SIG-M5 (cell line): ENCODE results near the gene ECPAS.
"Not testable (repeated sequence)": the region's sequence is repeated elsewhere in the genome, so short reads cannot be mapped to it uniquely, and the experiment has no call there.

Source experiments
- DNase-seq: peaks from one replicate; lab custom pipeline; 2025; lab: John Stamatoyannopoulos, UW

Gene ECPAS, protein sequence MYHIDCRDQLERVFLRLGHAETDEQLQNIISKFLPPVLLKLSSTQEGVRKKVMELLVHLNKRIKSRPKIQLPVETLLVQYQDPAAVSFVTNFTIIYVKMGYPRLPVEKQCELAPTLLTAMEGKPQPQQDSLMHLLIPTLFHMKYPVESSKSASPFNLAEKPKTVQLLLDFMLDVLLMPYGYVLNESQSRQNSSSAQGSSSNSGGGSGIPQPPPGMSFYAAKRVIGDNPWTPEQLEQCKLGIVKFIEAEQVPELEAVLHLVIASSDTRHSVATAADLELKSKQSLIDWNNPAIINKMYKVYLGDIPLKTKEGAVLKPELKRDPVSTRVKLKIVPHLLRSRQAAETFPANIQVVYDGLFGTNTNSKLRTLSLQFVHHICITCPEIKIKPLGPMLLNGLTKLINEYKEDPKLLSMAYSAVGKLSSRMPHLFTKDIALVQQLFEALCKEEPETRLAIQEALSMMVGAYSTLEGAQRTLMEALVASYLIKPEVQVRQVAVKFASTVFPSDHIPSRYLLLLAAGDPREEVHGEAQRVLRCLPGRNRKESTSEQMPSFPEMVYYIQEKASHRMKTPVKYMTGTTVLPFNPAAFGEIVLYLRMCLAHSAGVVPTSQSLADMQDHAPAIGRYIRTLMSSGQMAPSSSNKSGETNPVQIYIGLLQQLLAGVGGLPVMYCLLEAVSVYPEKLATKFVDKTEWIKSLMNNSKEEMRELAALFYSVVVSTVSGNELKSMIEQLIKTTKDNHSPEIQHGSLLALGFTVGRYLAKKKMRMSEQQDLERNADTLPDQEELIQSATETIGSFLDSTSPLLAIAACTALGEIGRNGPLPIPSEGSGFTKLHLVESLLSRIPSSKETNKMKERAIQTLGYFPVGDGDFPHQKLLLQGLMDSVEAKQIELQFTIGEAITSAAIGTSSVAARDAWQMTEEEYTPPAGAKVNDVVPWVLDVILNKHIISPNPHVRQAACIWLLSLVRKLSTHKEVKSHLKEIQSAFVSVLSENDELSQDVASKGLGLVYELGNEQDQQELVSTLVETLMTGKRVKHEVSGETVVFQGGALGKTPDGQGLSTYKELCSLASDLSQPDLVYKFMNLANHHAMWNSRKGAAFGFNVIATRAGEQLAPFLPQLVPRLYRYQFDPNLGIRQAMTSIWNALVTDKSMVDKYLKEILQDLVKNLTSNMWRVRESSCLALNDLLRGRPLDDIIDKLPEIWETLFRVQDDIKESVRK (N-terminal part only)

DNA sequence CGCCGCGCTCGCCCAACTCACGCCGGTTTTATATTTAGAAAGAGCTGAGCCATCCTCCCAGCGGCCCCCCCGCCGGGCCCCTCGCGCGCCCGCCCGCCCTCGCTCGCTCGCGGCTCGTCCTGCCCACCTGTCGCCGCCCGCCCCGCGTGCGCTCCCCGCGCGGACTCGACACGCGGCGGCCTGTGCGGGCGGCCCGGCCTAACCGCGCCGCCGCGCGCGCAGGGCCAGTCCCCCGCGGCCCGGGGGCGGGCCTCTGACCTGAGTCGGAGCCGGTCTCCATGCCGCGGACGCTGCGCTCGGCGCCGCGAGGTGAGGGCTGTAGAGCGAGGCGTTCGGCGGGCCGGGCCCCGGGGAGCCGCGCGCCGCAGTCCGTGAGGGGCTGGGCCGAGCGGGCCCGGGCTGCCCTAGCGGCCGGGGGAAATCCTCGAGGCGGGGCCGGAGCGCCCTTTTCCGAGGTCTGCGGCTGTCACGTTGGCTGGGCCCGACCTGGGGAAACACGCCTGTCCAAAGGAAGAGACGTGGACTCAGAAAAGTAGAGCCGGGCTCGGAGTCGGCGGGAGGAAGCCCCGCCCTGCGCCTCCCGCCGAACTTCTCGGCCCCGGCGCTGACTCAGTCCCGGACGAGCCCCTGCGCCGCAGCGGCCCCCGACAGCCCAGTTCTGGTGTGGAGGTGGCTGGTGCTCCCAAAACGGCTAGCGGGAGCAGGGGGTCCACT, at the start of gene ECPAS:
Gene ECPAS (minus strand): TSS at position 526 of the 714 bp plus-strand sequence. CDS start 11,465 bp downstream, outside the sequence.
- DNase-seq = no peak

DNA sequence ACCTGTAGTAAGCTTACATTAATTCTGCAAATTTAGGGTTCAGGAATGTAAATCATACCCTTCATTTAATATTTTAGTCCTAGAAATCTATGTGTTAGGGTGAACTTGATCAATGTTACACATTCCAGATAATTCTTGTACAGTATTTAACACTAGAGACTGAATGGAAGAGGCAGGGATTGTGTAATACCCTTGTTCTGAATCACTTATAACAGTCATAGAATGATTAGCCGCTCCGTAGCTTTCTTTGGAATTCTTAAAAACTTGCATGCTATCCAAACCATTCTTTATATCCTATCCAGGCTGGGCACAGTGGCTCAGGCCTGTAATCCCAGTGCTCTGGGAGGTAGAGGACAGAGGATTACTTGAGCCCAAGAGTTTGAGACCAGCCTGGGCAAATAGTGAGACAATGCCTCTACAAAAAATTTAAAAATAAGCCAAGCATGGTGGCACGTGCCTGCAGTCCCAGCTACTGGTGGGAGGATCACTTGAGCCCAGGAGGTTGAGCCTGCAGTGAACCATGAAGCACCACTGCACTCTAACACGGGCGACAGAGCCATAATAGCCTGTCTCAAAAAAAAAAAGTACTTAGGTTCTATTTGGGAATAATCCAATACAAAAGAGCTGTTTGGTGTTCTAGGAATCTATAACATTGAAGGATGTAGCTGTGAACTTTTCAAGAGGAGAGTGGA, 49.1 kb upstream of the ECPAS start:
- no peak for DNase-seq

DNA sequence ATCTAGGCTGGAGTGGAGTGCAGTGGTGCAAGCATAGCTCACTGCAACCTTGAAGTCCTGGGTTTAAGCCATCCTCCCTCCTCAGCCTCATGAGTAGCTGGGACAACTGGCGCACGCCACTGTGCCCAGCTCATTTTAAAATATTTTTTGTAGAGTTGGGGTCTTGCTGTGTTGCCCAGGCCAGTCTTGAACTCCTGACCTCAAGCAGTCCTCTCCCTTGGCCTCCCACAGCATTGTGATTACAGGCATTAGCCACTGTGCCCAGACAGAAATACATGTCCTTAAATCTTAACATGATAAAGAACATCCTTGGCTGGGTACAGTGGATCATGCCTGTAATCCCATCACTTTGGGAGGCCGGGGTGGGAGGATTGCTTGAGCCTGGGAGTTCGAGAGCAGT, 47.5 kb upstream of the ECPAS start:
- DNase-seq = no peak

DNA sequence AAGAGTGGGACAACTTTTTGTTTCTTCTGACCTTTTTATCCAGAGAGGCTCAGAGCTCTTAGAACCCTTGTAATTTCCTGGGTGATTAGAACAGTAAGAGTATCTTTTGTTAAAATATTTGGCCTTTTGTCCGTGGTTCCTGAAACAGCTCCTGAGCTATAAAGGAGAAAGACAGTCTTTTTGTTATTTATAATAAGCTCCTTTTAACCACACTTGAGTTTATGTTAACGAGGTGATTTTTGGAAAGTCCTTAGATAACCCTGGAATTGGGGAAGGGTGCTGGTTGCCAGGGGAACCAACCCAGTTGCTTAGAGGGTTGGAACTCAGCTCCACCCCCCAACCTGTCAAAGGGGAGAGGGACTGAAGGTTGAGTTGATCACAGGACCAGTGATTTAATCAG, 45.6 kb upstream of the ECPAS start:
- no peak for DNase-seq

DNA sequence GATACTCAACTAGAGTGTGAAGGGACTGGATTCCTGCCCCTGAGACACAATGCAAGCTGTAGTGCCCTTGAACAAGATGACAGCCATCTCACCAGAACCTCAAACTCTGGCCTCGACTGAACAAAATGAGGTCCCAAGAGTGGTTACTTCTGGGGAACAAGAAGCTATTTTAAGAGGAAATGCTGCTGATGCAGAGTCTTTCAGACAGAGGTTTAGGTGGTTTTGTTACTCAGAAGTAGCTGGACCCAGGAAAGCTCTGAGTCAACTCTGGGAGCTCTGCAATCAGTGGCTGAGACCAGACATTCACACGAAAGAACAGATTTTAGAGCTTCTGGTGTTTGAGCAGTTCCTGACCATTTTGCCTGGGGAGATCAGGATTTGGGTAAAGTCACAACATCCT, 43.2 kb upstream of the ECPAS start:
- DNase-seq = no peak

DNA sequence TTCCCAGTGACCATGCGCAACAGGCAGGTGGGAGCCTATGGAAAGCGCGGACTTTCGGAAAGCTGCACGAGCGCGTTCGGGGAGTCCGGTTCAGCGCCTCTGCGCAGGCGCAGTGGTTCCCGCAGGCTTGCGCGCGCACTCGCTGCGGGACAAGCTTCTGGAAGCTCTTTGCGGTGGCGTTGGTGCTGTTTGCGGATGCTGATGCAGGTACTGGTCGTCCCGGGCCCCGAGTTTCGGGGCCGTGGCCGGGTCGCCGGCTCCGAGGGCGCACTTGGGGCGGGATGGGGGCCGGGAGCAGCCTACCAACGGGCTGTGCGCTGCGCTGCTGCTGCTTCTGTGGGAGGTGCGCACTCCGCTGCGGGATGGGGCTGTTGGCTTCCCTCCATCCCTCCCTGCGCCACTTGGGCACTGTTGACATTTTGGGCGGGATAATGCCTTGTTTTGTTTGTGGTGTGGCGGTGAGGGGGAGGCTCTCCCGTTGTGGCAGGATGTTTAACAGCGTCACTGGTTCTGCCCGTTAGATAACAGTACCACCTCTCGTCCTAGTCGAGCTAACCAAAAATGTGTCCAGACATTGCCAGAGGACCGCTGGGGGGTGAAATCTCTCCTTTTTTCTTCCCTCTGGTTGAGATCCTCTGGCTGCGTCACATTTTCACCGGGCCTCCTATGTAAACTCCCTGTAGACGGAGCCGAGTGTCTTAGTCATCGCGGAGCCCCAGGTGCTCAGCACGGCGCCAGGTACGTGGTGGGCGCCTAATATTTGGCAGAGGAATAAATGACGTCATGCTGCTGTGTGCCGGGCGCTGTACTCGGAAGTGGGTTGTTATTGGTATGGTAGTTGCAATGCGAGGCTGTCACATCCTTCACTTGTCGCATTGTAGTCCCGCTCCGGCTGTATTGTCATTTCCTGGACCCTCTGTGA, 41.1 kb upstream of the ECPAS start, which contains the start of gene ZNF483:
Gene ZNF483 (plus strand): TSS at position 124 of the 922 bp plus-strand sequence. CDS start 2,217 bp downstream, outside the sequence.
- no peak for DNase-seq

DNA sequence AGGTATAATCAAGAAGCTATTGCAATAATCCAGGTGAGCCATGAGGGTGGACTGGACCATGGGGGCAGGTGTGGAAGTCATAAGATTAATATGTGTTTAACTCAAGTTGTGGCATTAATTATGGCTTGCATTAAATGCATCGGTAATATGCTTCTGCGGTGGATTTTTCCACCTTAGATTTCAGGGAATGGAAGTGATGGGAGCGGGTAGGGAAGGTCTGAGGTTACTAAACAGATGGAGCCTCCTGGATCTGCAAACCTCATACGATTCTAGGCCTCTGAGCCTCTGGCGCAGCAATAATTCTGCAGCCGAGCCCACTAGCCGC, 40.5 kb upstream of the ECPAS start:
- DNase-seq = no peak

DNA sequence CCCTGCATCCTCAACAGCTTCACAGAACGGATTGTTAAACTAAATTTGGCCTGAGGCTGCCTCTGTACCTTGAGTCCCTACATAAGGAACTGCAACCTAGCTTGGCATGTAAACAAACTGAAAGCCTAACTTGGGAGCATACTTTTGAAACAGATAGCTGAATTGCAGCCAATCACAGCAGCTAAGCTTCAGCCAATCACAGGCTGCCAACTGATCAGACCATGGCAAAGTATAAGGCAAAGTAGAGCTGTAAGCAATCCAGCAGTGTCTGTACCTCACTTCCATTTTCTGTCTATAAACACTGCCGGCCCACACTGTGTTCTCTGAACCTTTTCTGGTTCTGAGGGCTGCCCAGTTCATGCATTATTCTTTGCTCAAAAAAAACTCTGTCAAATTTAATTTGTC, 31.9 kb upstream of the ECPAS start:
- DNase-seq = no peak

DNA sequence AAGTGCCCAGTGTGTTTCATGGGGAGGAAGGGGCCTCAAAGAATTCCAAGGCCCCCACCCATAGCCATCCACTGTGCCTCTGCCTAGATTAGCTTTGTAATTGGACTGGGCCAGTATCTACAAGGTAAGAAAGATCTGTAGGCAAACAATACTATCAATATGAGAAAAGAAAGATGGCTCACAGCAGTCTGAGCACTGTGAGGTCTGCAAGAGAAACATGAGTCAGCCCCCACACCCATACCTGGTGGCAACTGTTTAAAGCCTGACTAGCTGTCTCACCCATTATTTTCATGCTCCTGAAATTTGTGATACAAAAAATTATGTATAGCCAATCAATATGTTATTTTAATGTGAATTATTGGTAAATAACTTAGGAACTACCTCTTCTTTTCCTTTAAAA, 30.8 kb upstream of the ECPAS start:
- no peak for DNase-seq

DNA sequence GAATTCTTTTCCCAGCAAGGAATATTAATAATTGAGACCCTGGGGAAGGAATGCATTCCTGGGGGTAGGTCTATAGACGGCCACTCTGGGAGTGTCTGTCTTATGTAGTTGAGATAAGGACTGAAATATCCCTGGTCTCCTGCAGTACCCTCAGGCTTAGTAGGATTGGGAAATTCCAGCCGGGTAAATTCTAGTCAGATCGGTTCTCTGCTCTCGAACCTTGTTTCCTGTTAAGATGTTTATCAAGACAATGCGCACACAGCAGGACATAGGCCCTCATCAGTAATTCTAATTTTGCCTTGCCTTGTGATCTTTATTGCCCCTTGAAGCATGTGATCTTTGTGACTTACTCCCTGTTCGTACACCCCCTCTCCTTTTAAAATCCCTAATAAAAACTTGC, 27.4 kb upstream of the ECPAS start:
- not testable (repeated sequence) for DNase-seq

DNA sequence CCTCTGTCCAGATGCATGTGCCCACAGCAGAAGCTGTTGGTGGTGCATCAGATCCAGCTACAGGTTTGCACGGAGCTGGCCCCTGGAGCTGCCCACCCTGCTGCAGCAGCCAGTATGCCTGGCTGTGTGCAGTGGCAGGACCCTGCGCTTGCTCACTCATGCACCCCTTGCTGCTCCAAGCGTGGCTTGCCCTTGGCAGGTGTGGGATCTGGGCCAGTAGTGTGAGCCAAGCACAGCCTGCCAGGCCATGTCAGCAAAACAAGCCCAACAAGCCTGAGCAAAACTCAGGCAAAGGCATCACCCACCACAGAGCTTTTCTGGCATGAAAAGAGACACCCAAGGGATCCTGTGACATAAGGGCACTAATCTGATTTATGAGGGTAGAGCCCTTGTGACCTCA, 18.3 kb upstream of the ECPAS start:
- DNase-seq = no peak

DNA sequence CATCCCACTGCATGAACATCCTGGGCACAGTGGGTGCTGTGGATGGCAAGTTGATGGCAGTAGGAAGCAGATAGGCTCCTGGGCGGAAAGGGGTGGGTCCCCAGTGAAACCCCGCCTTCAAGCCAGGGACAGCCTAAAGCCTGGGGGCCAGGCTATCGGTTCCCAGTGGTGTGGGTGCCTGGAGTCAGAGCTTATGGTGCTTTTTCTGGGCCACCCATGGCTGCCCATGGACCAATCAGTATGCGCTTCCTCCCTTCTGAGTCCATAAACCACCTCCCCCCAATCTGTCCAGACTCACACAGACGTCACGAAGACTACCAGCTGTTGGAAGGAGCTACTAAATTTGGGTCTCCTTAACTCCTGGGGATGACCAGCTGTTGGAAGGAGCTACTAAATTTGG, 17.5 kb upstream of the ECPAS start:
- no peak for DNase-seq

DNA sequence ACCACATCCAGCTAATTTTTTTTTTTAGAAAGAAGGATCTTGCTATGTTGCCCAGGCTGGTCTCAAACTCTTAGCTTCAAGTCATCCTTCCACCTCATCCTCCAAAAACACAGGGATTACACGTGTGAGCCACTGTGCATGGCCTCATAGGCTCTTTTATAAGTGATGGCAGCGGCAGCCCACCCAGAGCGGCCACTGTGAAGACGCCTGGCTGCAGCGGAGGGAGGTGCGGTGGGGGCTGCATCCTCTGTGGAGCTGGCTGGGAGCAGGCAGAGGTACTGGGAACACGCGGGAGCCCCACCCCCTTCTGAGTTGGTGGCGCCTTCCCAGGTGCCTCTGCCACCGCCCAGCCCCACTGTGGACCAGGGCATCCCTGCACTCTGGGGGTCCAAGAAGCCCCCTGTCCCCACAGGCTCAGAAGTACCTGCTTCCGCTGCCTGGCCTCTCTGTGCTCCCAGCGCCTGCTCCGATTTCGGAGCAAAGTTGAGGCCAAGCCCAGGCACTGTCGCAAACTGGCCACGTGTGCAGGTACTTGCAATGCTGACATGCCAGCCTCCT, 16.9 kb upstream of the ECPAS start:
- DNase-seq = no peak

DNA sequence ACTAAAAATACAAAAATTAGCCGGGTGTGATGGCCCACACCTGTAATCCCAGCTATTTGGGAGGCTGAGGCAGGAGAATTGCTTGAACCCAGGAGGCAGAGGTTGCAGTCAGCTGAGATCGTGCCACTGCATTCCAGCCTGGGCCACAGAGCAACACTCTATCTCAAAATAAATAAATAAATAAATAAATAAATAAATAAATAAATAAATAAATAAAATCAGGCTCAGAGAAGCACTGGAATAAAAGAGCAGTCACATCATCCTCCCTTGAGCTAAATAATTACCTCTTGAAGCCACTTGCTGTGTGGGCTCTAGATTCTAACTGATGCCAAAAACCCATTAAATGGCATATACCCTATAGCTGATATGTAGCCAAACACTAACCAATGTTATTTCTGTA, 13.0 kb upstream of the ECPAS start:
- not testable (repeated sequence) for DNase-seq

DNA sequence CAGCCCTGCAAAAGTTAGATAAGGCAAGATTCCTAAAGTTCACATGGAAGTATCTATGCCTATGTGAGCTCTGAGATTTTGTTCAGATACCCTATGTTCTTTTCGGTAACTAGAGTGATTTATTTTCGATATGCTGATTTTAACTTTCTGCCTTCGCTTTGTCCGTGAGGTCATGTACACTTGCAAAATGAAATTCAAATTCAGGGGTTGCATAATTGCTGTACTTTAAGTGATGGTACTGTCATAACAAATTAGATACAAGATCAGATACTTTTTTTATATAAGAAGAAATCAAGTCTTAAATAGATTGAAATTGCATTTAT, 350 bp upstream of the ECPAS start:
- DNase-seq = no peak

DNA sequence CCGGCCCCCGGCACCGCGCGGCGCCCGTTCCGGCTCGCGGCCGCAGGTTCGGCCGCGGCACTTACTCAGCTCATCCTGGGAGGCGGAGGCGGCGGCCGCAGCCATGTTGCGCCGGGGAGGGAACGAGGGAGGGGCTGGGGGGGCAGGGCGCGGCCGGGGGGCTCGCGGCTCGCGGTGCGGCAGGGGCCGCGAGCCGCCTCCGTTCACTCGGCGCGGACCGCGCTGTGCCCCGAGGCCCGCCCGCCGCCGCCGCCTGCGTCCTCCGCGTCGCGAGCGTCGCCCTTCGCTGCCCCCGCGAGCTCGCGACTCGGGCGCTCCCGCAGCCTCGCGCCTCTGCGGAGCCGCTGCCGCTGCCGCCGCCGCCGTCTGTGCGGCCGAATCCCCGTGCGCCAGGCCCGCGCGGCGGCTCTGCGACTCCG, 735 bp downstream of the ECPAS start:
- no peak for DNase-seq

DNA sequence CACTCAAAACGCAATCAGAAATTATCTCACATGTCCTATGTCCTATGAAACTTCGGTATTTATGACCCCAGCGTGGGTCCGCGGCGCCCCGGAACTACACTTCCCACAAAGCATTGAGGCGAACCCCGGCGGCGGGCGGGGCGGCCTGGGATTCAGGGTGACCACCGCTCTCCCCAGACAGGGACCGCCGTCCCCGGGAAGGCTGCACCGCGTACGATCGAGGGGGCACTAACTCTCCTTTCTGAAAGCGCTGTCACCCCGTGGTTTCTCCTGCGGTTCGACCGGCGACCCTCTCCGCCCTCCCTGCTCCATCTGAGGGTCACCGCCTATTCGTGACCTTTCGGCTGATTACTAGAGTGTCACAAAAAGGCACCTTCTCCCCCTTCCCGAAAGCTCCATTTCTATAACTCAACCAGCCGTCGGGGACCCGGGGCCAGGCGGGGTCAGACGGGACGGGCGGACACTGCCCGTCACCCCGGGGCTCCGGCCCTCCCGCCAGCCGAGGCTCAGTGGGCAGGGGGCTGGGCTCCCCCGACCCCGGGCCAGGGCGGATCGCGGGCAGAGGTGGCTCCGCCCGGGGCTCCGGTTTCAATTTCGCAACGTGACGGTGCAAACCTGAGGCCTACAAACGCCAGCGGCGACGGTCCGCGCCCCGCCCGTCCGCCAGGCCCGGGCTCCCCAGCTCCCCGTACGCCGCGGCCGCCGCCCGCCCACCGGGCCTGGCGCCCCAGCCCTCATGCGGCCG, 1.3 kb downstream of the ECPAS start:
- DNase-seq = no peak

DNA sequence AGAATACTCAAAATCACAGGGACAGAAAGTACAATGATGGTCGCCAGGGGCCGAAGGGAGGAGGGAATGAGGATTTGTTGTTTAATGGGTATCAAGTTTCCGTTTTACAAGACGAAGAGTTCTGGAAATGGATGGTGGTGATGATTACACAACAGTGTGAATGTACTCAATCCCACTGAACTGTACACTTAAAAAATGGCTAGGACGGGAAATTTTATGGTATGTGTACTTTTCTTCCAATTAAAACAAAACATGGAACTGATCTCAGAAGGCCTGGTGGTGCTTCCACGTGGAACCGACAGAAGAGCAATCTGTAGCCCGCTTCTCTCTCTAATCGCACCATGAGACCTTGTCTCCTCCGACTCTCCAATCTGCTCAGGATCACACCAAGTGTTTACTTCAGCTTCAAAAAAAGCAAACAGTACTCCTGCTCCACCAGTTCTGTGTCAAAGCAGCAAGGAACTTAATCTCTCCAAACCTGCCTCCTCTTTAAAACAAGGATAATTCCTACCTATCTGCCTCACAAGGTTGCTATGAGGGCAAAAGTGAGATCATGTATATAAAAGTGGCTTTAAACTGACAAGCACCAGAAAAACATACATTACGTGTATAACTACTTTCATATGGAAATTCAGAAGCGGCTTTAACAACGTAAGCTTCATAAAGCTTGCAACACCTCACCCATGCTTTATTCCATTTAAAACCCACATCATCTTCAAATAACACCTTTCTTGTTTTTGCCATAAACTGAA, 2.1 kb downstream of the ECPAS start:
- no peak for DNase-seq
